ENCODE results near the gene PHF21A. TPM values are rescaled to one million over a fixed set of nuclear protein-coding genes. Genes with fewer than 3 reads are reported as not detected.
A peak's percentile ranks its signal among the peaks of the same experiment; 100 is the strongest.

PHF21A gene
- total and polyA plus RNA-seq, 2 of the 8 experiments (the other 6 are each of a cell fraction or from before 2014, with no cell fraction given), result 17.6 to 40.3 TPM

DNA sequence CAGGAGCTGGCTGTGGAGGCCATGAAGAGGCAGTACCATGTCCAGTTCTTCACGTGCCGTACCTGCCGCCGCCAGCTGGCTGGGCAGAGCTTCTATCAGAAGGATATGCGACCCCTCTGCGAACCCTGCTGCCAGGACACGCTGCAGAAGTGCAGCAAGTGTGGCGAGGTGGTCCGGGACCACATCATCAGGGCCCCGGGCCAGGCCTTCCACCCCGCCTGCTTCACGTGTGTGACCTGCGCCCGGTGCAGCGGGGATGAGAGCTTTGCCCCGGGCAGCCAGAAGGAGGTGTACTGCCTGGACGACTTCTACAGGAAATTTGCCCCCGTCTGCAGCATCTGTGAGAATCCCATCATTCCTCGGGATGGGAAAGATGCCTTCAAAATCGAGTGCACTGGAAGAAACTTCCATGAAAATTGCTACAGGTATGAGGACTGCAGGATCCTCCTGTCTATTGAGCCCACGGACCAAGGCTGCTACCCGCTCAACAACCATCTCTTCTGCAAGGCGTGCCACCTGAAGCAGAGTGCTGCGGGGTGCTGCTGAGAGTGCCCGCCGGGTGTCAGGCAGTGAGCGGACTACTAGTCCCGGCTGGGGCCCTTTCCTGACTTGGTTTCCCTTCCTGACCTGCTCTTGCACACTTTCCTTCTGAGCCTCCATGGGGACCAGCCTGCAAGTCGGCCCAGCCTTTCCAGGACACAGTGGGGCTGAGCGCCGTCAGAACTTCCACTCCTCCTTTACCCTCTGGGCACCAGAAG is 22.0 kb upstream of the PHF21A start:
- no peaks in the 10 kb centered on the region for H3K36me3 ChIP-seq (ENCODE audit: control insufficient read depth in 2 of 4, insufficient read depth in 4 of 4, low read length in 3 of 4)
- FAIRE-seq (no peak), DNase-seq (ENCODE audit: low read depth in 1 of 2, low spot score in 2 of 2) (no peak)
- no peak overlapping the region for H3K9ac ChIP-seq (replicated peaks in 1 of 4; ENCODE audit: extremely low read depth in 1 of 4, low read depth in 3 of 4, low read length in 3 of 4)
- 0 out of 2 replicates have a peak overlapping the region, but pooled peaks have one; percentile 50 for H2BK12ac ChIP-seq (ENCODE audit: low read depth, low read length)
- H3K9me3 ChIP-seq (ENCODE audit: insufficient read depth in 2 of 2, low read depth in 1 of 2, low read length in 1 of 2), result no peaks in the 10 kb centered on the region
- 96% methylated on average over 22 of the region's 31 CpGs; no CpG with 5 or more reads in 1 of the 2 experiments for WGBS, 2 experiments (ENCODE audit: extremely low coverage in 1 of 2, insufficient coverage in 1 of 2, insufficient read length in 1 of 2, insufficient replicate concordance in 2 of 2, low coverage in 1 of 2, low lambda C conversion rate in 2 of 2, missing lambda C conversion rate in 1 of 2)
- H3K4me3 ChIP-seq (ENCODE audit: extremely low read depth in 1 of 4, insufficient read depth in 2 of 4, low read depth in 3 of 4, low read length in 4 of 4), result no peak overlapping the region
- no peaks in the 10 kb centered on the region; a peak in 2 of 7 replicates for H3K4me1 ChIP-seq (replicated peaks in 1 of 4; ENCODE audit: control insufficient read depth in 3 of 4, insufficient read depth in 4 of 4, low read length in 3 of 4)
- no peak overlapping the region for H3K23ac ChIP-seq (ENCODE audit: insufficient read length)
- H3K4me2 ChIP-seq (ENCODE audit: insufficient read depth in 1 of 2, low read depth in 2 of 2, low read length in 2 of 2), result no peak overlapping the region
- ChIA-PET CTCF (ENCODE audit: partially characterized antibody) (interaction anchor here (0.9 to 1.8 kb wide), 2 partner anchors 9 to 17 kb away, joined by 3 to 6 read pairs; no protein-coding TSS in a partner anchor), POLR2A (ENCODE audit: partially characterized antibody) (interaction anchor here (0.6 to 1.7 kb wide), 4 partner anchors 18 to 100 kb away, joined by 3 to 8 read pairs (median 4); no protein-coding TSS in a partner anchor)
- no peaks in the 10 kb centered on the region for H3K79me1 ChIP-seq (ENCODE audit: low read depth, low read length)
- TF ChIP-seq CTBP2 (IDR thresholded peaks at IDR 0.05; ENCODE audit: borderline replicate concordance, insufficient read depth, insufficient read length, low read length) (no peak), CTCF (IDR thresholded peaks at IDR 0.05; ENCODE audit: control extremely low read depth in 1 of 3, insufficient read depth in 1 of 3, low read depth in 1 of 3, low read length in 3 of 3) (peak in 1 of 3 experiments; percentile 4; a peak in 1 of 4 replicates)
- no peak overlapping the region for H4K5ac ChIP-seq (ENCODE audit: insufficient read length, low read depth, low read length)
- H4K20me1 ChIP-seq (replicated peaks in 1 of 2; ENCODE audit: control insufficient read depth in 1 of 2, insufficient read depth in 2 of 2, low read length in 2 of 2), result no peaks in the 10 kb centered on the region
- no peak overlapping the region for H4K91ac ChIP-seq (replicated peaks; ENCODE audit: insufficient read length, low read length)
- H3K27me3 ChIP-seq (replicated peaks in 1 of 4; ENCODE audit: control insufficient read depth in 3 of 4, extremely low read depth in 1 of 4, insufficient read depth in 3 of 4, low read length in 3 of 4), result no peaks in the 10 kb centered on the region
- H2AFZ ChIP-seq (ENCODE audit: low read length), result 0 out of 2 replicates have a peak overlapping the region, but pooled peaks have one; percentile 90
- H2BK120ac ChIP-seq (replicated peaks; ENCODE audit: low read depth, low read length), result no peak overlapping the region
- no peak overlapping the region for H2BK15ac ChIP-seq (ENCODE audit: low read length)
- no peak overlapping the region for H2AK5ac ChIP-seq (ENCODE audit: low read depth, low read length)
- H3K27ac ChIP-seq (ENCODE audit: low read depth, low read length), result no peak overlapping the region
- H3K4ac ChIP-seq (replicated peaks; ENCODE audit: insufficient read length, low read depth, low read length), result no peak overlapping the region
- no peak overlapping the region for H3K18ac ChIP-seq (ENCODE audit: extremely low read depth, low read length)
- H3K14ac ChIP-seq (ENCODE audit: insufficient read length), result no peak overlapping the region
- H3K23me2 ChIP-seq (ENCODE audit: low read depth, low read length), result no peaks in the 10 kb centered on the region
- H2BK5ac ChIP-seq (ENCODE audit: low read depth, low read length), result no peak overlapping the region
- no peak overlapping the region for H3K56ac ChIP-seq (replicated peaks; ENCODE audit: insufficient read length, low read depth, low read length)
- no peaks in the 10 kb centered on the region for H3K79me2 ChIP-seq (ENCODE audit: control insufficient read depth in 1 of 2, insufficient read depth in 2 of 2, low read length in 2 of 2)
- no peak overlapping the region for H2BK20ac ChIP-seq (ENCODE audit: low read length)
- H4K8ac ChIP-seq (ENCODE audit: extremely low read depth, insufficient read depth, low read length), result peak overlapping the region; percentile 11; the same call in 1 of the 2 replicates
